Head of caudate nucleus (tissue), 42 donors: ENCODE results near the gene NFE2.
"Not testable (repeated sequence)": the region's sequence is repeated elsewhere in the genome, so short reads cannot be mapped to it uniquely, and the experiment has no call there.

Source experiments
- DNase-seq, 42 donors: peaks; one replicate each; pipeline versions ENCODE4 v3.0.0 to v3.0.0-alpha.2; 2020 to 2021; ENCODE audit warnings: mixed read lengths in 7 of 42
- intact Hi-C: fragments of 100-400 bp; cut with DNase I; formaldehyde crosslinking; loops from one replicate; pipeline ENCODE4 v1.15.0; 2022

The NFE2 gene

GRCh38 chr12:54321363-54321762 lies 20.5 kb upstream of the NFE2 start:
- intact Hi-C loops, result no loop called here
- no peak for DNase-seq

DNA sequence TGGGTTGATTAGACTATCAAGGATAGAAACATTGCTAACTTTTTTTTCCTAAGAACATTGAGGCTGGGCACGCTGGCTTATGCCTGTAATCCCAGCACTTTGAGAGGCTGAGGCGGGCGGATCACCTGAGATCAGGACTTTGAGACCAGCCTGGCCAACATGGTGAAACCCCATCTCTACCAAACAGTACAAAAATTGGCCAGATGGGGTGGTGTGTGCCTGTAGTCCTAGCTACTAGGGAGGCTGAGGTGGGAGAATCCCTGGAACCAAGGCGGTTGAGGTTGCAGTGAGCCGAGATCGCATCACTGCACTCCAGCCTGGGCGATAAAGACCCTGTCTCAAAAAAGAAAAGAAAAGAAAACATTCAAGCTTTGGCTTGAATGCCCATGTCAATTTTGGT lies 11.5 kb upstream of the NFE2 start:
- not testable (repeated sequence) for DNase-seq

GRCh38 chr12:54311051-54311450 lies 10.2 kb upstream of the NFE2 start:
- no peak for DNase-seq

More for the DNA sequence above, 11.5 kb upstream of the NFE2 start:
- intact Hi-C loops, result not testable (repeated sequence)

DNA sequence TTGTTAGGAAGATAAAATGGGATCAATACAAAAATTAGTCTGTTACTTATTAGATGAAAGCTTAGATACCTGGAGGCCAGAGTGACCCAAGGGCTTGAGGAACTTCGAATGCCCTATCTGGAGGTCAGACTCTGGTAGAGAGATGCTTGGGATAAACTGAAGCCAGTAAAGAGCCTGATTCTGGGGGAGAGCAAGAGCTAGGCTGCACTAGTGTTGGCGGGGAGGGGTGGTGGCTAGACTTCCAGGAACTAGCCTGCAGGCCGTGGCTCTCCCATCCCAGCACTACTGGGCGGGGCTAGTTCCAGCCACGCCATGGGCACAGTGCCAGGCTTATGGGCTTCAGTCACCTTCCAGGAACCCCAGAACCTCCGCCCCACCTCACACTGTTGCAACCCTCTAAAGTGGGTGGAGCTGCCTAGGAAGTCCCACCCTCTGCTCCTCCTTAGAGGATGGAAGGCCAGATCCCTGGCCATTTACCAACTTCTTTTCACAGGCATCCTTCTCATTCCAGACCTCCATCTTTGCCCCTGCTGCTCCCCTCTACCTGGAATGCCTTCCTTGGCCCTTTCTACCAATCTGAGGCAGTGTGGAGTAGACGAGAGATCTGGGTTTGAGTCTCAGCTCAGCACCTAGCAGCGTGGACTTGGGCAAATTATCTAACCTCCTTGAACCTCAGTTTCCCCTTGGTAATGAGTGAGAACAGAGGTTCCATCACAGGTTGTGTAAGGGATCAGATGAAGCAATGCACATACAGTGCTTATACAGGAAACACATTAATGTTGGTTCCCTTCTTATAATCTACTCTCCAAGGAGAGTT lies 6.3 kb upstream of the NFE2 start:
- intact Hi-C loops, result no loop called here
- peak in 2 of 42 donors; percentile 26 to 52 for DNase-seq

More at GRCh38 chr12:54311051-54311450, 10.2 kb upstream of the NFE2 start:
- intact Hi-C loops, result no loop called here

GRCh38 chr12:54304187-54304810 lies 3.5 kb upstream of the NFE2 start:
- DNase-seq, result peak in 15 of 42 donors; percentile 13 to 61 (median 24)
- intact Hi-C loops, result no loop called here

- intact Hi-C loops, result no loop called here
- DNase-seq, result no peak
These were observed 2.8 kb upstream of the NFE2 start for GRCh38 chr12:54303640-54304039.

- DNase-seq, result no peak
- intact Hi-C loops, result no loop called here
These were observed 723 bp upstream of the NFE2 start for GRCh38 chr12:54301428-54302048.

GRCh38 chr12:54300225-54300731 lies 537 bp downstream of the NFE2 start:
- DNase-seq, result no peak
- intact Hi-C loops, result no loop called here

GRCh38 chr12:54299515-54300224 lies 1.1 kb downstream of the NFE2 start:
- no peak for DNase-seq
- intact Hi-C loops, result no loop called here

- DNase-seq, result no peak
- intact Hi-C loops, result no loop called here
These were observed 1.9 kb downstream of the NFE2 start for GRCh38 chr12:54298904-54299303.

DNA sequence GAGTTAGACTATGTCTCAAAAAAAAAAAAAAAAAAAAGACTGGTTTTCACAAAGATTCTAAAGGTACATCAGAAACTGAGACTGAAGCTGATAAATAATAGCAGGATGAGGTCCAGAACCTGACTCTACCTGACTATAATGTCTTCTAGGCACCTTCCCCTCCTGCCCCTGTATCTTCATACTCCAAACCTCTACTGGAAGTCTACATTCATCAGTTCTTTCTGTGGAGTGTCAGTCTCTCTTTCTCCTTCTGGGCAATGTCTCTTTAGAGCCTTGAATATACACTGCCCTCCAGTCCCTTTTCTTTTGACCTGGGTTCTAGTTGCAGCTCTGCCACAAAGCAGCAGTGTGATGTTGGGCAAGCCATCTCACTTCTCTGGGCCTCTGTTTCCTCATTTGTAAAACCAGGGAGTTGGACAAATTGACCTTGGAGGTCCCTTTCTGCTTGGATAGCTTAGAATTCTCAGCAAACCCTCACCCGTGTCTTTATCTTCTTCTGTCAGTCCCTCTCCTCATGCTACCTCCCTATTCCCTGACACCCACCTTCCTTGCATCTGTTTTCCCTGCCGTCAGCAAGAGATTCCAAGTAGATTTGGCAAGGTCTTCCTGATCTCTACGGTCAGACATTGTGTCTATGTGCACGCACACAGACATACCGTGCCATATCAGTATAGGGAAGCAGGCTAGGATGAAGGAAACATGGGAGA lies 4.3 kb downstream of the NFE2 start:
- intact Hi-C loops, result no loop called here
- DNase-seq, result no peak

GRCh38 chr12:54294953-54295566 lies 5.8 kb downstream of the NFE2 start:
- intact Hi-C loops, result no loop called here
- peak in 3 of 42 donors; percentile 4 to 12 (median 8) for DNase-seq

GRCh38 chr12:54294152-54294952 lies 6.5 kb downstream of the NFE2 start:
- peak in 41 of 42 donors; percentile 37 to 87 (median 68) for DNase-seq
- intact Hi-C loops, result no loop called here

DNA sequence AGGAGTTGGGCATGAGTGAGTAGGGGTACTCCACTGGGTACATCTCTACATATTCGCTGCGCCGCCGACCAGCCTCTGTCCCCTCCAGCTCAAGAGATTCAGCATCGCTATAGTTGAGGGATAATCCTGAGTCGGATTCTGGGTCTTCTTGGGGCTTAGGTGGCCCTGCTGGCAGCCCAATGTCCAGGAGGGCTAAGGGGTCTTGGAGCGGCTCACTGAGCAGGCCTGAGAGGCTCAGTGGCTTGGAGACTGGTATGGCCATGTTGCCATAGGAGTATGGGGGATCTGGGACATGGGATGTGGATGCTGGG lies 7.9 kb downstream of the NFE2 start:
- DNase-seq, result no peak
- intact Hi-C loops, result no loop called here

GRCh38 chr12:54292083-54292930 lies 8.5 kb downstream of the NFE2 start:
- DNase-seq, result peak in 1 of 42 donors; percentile 30
- intact Hi-C loops, result no loop called here

GRCh38 chr12:54287261-54288157 lies 13.3 kb downstream of the NFE2 start:
- intact Hi-C loops, result no loop called here
- peak in 1 of 42 donors; percentile 12 for DNase-seq
